Measurements from ENCODE around the gene NDUFS6.

GRCh38 chr5:1793301-1793740, 7.9 kb upstream of the NDUFS6 start:
- no peak for TF ChIP-seq CTCF (IDR thresholded peaks at IDR 0.05; ENCODE audit: control extremely low read depth in 1 of 3, insufficient read depth in 1 of 3, low read depth in 1 of 3, low read length in 3 of 3)
- TF ChIP-seq POLR2AphosphoS5 (IDR thresholded peaks at IDR 0.05; ENCODE audit: low read depth, low read length): no peak
- TF ChIP-seq GABPA (IDR thresholded peaks at IDR 0.05; ENCODE audit: borderline replicate concordance, insufficient read depth, low read length): no peak
- no peak for TF ChIP-seq ASH2L (IDR thresholded peaks at IDR 0.05; ENCODE audit: low read length)
- no peak for TF ChIP-seq CBX5 (IDR thresholded peaks at IDR 0.05; ENCODE audit: low read depth, low read length)
- no peak for TF ChIP-seq JUND (IDR thresholded peaks at IDR 0.05; ENCODE audit: low read length)
